HUES64 (cell line): ENCODE measurements around the gene PADI4.

Source experiments
- H3K27ac ChIP-seq: 2 replicates; pipeline ENCODE4 v1.7.0; 2013; ENCODE audit warnings: low read depth, low read length, inconsistent platforms
- H3K27me3 ChIP-seq: 2 replicates; pipeline ENCODE4 v1.6.1; 2013; ENCODE audit warnings: mild to moderate bottlenecking, low read length; ENCODE audit not compliant: insufficient read depth
- H3K36me3 ChIP-seq: 2 replicates; pipeline ENCODE4 v1.6.1; 2013; ENCODE audit warnings: mild to moderate bottlenecking, low read length; ENCODE audit not compliant: insufficient read depth
- H3K4me1 ChIP-seq: 2 replicates; pipeline ENCODE4 v1.6.1; 2013; ENCODE audit warnings: mild to moderate bottlenecking, low read length, moderate library complexity; ENCODE audit not compliant: insufficient read depth
- H3K4me3 ChIP-seq: 2 replicates; pipeline ENCODE4 v1.5.1; 2013; ENCODE audit warnings: mild to moderate bottlenecking, low read length, moderate library complexity
- H3K9ac ChIP-seq: 2 replicates; pipeline ENCODE4 v1.6.1; 2013; ENCODE audit warnings: mild to moderate bottlenecking, low read depth, low read length
- H3K9me3 ChIP-seq: 2 replicates; pipeline ENCODE4 v1.6.1; 2013; ENCODE audit warnings: low read depth, low read length; ENCODE audit not compliant: insufficient read depth
- WGBS: fragments of 150-250, 120-280 bp; methylation state at CpG from one replicate; pipeline ENCODE4 v1.1.7; 2013; ENCODE audit warnings: missing lambda C conversion rate; 5-methylcytosine and 5-hydroxymethylcytosine counted together

PADI4 gene

GRCh38 chr1:17272646-17273045 is 35.4 kb upstream of the PADI4 start:
- 94% methylated on average over 4 of the region's 4 CpGs for WGBS

DNA sequence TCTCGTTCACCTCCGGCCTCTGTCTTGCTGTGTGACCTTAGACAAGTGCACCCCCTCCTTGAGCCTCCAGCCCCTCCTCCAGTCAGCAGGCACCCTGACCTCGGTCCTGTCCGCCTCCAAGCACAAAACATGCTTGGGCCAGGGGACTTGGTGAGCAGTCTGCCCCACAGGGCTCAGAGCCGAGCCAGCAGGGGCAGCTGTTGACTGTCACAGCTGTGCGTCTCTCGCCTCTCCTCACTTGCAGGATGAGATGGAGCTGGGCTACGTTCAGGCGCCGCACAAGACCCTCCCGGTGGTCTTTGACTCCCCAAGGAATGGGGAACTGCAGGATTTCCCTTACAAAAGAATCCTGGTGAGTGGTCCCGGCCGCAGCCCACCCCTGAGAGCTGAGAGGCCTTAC is 34.9 kb upstream of the PADI4 start:
- no peak overlapping the region for H3K27ac ChIP-seq
- H3K36me3 ChIP-seq: no peaks in the 10 kb centered on the region
- H3K4me1 ChIP-seq: no peaks in the 10 kb centered on the region
- H3K4me3 ChIP-seq: no peak overlapping the region
- no peaks in the 10 kb centered on the region for H3K9me3 ChIP-seq
- 85% methylated on average over 13 of the region's 13 CpGs for WGBS
- no peaks in the 10 kb centered on the region for H3K27me3 ChIP-seq
- H3K9ac ChIP-seq: no peak overlapping the region

More at GRCh38 chr1:17272646-17273045, 35.4 kb upstream of the PADI4 start:
- H3K36me3 ChIP-seq: no peaks in the 10 kb centered on the region
- H3K9ac ChIP-seq: no peak overlapping the region
- H3K4me1 ChIP-seq: no peaks in the 10 kb centered on the region
- H3K27ac ChIP-seq: no peak overlapping the region
- no peaks in the 10 kb centered on the region for H3K9me3 ChIP-seq
- H3K4me3 ChIP-seq: no peak overlapping the region
- H3K27me3 ChIP-seq: no peaks in the 10 kb centered on the region

DNA sequence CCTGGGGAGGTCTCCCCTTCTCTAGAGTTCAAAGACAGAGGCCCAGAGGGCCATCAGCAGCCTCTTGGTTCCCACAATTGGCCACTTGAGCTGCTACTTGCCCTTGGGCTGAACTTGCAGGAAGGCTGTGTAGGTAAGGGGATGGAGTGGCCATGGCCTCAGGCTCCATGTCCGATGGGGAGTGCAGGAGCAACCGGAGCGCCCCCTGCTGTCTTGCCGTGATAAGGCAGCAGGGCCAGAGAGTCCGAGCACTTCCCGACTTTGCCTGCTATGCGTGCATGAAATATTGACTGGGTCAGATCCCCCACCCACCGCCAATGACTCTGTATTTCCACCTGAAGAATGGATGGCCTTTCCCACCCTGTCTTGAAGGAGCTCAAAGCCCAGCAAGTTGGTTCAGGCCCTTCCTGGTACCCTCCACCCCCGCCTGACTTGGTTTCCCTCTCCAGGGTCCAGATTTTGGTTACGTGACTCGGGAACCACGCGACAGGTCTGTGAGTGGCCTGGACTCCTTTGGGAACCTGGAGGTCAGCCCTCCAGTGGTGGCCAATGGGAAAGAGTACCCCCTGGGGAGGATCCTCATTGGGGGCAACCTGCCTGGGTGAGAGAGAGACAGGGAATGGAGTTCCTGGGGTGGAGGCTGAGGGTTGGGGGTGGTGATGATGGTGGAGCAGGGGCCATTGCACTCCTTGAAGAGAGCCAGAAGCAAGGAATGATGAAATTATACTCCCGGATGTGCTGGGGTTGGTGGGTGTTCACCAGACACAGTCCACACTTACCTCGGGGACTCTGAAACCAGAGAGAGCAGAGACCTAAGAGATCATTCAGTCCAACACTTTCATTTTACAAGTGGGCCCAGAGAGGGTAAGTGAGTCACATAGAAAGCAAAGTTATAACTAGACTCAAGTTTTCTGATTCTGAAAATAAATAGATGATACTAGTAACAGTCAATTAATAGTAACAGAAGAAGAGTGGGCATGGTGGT is 33.5 kb upstream of the PADI4 start:
- Histone ChIP-seq H3K27ac (no peak overlapping the region), H3K4me3 (no peak overlapping the region), H3K9ac (no peak overlapping the region), H3K27me3 (no peaks in the 10 kb centered on the region), H3K9me3 (no peaks in the 10 kb centered on the region), H3K4me1 (no peaks in the 10 kb centered on the region), H3K36me3 (no peaks in the 10 kb centered on the region)
- WGBS: 52% methylated on average over 15 of the region's 15 CpGs

- Histone ChIP-seq H3K36me3 (no peaks in the 10 kb centered on the region), H3K4me1 (no peaks in the 10 kb centered on the region), H3K4me3 (no peak overlapping the region), H3K27me3 (no peaks in the 10 kb centered on the region), H3K9me3 (no peaks in the 10 kb centered on the region), H3K27ac (no peak overlapping the region), H3K9ac (no peak overlapping the region)
- WGBS: 88% methylated on average over 11 of the region's 11 CpGs
These were observed 31.4 kb upstream of the PADI4 start for GRCh38 chr1:17276568-17276967.

DNA sequence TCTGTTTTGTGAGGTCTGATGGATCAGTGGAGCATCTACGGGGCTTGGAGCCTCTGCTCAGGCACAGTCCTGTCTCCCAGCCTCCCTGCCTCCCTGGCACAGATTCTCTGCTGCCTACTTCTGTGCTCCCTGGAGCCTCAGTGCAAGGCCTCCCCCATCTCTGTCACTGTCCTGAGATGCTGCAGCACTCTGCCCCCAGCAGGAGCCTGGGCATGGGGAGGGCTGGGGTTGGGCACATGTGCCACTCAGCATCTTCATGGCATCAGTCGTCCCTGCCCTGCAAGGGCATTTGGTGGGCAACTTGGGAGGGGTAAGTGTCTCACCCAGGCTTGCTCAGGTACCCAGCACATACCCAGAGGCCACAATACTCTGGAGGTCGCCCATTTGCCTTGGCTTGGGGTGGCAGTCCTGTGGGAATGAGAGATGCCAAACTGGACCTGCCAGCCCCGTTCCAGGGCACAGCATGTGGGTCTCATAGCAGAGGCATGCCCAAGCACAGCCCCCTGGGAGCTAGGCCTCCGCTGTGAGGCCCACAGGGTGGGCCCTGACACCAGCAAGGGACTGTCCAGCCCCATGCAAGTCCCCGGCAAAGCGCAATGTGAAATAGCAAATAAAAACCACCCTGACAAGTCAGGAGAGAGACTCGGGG is 30.4 kb upstream of the PADI4 start:
- H3K4me1 ChIP-seq: no peaks in the 10 kb centered on the region
- WGBS: 88% methylated on average over 8 of the region's 8 CpGs

GRCh38 chr1:17278996-17279830 is 28.8 kb upstream of the PADI4 start:
- no peak overlapping the region for H3K4me3 ChIP-seq
- H3K36me3 ChIP-seq: no peaks in the 10 kb centered on the region
- 91% methylated on average over 14 of the region's 14 CpGs for WGBS
- no peak overlapping the region for H3K9ac ChIP-seq
- H3K4me1 ChIP-seq: no peaks in the 10 kb centered on the region
- no peaks in the 10 kb centered on the region for H3K9me3 ChIP-seq
- H3K27ac ChIP-seq: no peak overlapping the region
- no peaks in the 10 kb centered on the region for H3K27me3 ChIP-seq

More for the DNA sequence above, 30.4 kb upstream of the PADI4 start:
- Histone ChIP-seq H3K27me3 (no peaks in the 10 kb centered on the region), H3K9me3 (no peaks in the 10 kb centered on the region), H3K4me3 (no peak overlapping the region), H3K9ac (no peak overlapping the region), H3K36me3 (no peaks in the 10 kb centered on the region), H3K27ac (no peak overlapping the region)

DNA sequence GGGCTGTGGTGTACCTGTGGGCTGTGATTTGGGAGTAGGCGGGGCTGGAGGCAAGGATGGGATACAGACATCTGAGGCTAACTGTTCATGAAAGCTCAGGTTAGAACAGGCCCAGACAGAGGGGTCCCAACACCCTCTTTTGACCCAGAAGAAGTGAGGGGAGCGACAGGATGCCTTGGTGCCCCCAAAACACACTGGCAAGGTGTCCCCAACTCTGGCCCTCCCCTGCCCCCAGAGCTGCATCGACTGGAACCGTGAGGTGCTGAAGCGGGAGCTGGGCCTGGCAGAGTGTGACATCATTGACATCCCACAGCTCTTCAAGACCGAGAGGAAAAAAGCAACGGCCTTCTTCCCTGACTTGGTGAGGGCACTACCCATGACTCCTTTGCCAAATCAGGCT is 27.6 kb upstream of the PADI4 start:
- H3K27me3 ChIP-seq: no peaks in the 10 kb centered on the region
- H3K4me3 ChIP-seq: no peak overlapping the region
- no peaks in the 10 kb centered on the region for H3K36me3 ChIP-seq
- no peaks in the 10 kb centered on the region for H3K4me1 ChIP-seq
- no peaks in the 10 kb centered on the region for H3K9me3 ChIP-seq
- no peak overlapping the region for H3K27ac ChIP-seq
- 90% methylated on average over 7 of the region's 7 CpGs for whole genome bisulfite sequencing
- H3K9ac ChIP-seq: no peak overlapping the region

DNA sequence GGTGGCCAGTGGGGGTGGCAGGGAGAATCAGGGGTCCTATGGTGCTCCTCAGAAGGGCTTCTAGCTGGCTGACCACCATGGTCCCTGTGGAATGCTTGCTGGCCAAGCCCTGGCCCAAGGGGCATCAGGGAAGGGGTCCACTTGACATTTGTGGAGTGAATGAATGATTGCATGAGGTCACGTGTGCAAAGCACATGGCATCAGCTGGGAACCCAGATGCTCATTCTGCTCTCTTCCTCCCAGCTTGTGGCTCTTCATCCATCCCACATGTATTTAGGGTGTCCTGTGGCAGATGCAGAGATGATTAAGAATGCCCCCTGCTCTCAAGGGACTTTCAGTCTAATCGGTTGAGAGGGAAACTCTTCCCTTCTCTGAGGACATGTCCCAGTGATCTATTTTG is 27.1 kb upstream of the PADI4 start:
- Histone ChIP-seq H3K36me3 (no peaks in the 10 kb centered on the region), H3K27ac (no peak overlapping the region), H3K9me3 (no peaks in the 10 kb centered on the region), H3K27me3 (no peaks in the 10 kb centered on the region), H3K4me3 (no peak overlapping the region), H3K9ac (no peak overlapping the region), H3K4me1 (no peaks in the 10 kb centered on the region)
- 100% methylated on average over 2 of the region's 2 CpGs for WGBS

DNA sequence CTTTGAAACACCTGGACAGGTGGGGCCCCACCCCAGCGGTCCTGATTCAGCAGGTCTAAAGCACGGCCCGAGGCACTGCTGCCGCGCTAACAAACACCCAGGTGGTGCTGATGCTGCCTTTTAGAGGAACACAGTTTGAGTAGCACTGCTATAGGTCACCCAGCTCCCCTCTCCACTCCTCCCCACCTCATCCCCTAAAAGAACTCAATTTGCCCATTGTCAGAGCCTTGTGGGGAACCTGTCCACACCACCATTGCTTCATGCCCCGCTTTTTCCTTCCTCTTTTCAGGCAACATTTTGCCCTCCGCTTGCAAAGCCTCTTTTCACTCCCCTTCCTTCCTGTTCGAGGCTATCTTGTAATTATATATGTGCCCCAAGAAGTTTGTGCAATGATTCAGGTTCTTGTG is 26.2 kb upstream of the PADI4 start:
- 87% methylated on average over 8 of the region's 8 CpGs for WGBS
- H3K27me3 ChIP-seq: no peaks in the 10 kb centered on the region

GRCh38 chr1:17282836-17283235 is 25.2 kb upstream of the PADI4 start:
- Histone ChIP-seq H3K27ac (no peak overlapping the region), H3K9ac (no peak overlapping the region), H3K4me3 (no peak overlapping the region), H3K4me1 (no peaks in the 10 kb centered on the region), H3K36me3 (no peaks in the 10 kb centered on the region), H3K9me3 (no peaks in the 10 kb centered on the region), H3K27me3 (no peaks in the 10 kb centered on the region)
- 94% methylated on average over 5 of the region's 5 CpGs for WGBS

More for the DNA sequence above, 26.2 kb upstream of the PADI4 start:
- Histone ChIP-seq H3K4me3 (no peak overlapping the region), H3K9me3 (no peaks in the 10 kb centered on the region), H3K4me1 (no peaks in the 10 kb centered on the region), H3K36me3 (no peaks in the 10 kb centered on the region), H3K27ac (no peak overlapping the region), H3K9ac (no peak overlapping the region)

DNA sequence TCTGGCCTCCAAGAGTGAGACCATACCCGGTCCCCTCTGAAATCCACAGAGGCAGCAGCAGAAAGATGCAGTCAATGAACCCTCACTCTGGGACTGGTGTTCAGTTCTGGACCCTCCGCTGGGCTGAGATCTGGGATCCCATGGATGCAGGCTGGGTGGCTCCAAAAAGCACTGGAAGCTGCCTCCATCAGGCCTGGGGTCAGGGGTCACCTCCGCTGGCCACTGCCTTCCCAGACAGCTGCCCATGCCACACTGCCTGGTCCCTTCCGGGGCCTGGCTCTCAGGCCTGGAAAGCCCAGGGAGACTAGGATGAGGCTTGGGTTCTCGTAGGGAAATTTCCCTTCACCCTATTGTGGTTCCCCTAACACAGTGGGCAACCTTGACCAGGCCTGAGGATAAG is 21.4 kb upstream of the PADI4 start:
- Histone ChIP-seq H3K4me1 (no peaks in the 10 kb centered on the region), H3K27me3 (no peaks in the 10 kb centered on the region), H3K9me3 (no peaks in the 10 kb centered on the region), H3K9ac (no peak overlapping the region), H3K27ac (no peak overlapping the region), H3K4me3 (no peak overlapping the region), H3K36me3 (no peaks in the 10 kb centered on the region)
- WGBS: 86% methylated on average over 5 of the region's 5 CpGs
